GM21381 (cell line): Measurements from ENCODE around the gene IL1RAPL1.
"Not testable (repeated sequence)": the region's sequence is repeated elsewhere in the genome, so short reads cannot be mapped to it uniquely, and the experiment has no call there.

Source experiments
- ATAC-seq: cut with Tn5 transposase; IDR thresholded peaks from one replicate; pipeline ENCODE4 v1.9.1; 2021; ENCODE audit warnings: mild to moderate bottlenecking, moderate library complexity; ENCODE audit not compliant: unreplicated experiment

Gene IL1RAPL1

DNA sequence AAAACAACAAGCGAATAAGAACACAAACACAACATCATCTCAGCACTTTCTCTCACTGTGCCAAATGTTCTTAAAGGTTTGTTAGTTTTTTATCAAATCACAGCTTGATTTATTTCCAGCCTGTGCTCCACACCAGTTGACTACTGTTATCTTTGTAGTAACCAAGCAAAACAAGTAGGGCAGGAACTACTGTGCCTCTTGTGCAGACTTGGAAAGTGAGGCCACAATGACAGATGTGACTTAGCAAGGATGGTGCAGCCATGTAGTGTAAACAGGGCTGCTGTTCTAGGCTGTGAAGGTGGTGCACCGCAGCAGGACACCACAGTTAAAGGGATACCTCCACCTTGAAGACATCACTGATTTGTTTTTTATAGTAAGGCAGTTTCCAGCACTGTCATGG, 170.0 kb downstream of the IL1RAPL1 start:
- ATAC-seq, result no peak

DNA sequence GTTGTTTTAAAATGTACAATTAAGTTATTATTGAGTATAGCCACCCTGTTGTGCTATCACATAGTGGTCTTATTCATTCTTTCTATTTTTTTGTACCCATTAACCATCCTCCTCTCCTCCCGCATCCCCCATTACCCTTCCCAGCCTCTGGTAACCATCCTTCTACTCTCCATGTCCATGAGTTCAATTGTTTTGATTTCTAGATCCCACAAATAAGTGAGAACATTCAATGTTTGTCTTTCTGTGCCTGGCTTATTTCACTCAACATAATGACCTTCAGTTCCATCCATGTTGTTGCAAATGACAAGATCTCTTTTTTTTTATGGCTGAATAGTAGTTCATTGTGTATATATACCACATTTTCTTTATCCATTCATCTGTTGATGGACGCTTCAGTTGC, 179.3 kb downstream of the IL1RAPL1 start:
- ATAC-seq, result not testable (repeated sequence)

DNA sequence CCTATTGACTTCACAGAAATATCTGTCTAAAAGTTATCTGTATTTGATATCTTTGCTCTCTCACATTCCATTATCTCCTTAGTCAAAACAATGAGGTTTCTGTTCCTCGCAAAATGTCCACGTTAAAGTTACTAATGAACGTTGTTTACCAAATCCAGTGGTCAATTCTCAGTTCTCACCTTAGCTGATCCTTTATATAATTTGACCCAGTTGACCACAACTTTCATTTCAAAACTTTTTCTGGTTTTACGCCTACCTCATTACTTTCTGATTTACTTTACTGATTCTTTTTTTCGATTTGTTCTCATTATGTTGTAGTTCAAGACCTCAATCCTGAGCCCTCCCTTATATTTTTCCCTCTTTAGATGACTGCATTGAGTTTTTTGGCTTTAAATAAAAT, 186.6 kb downstream of the IL1RAPL1 start:
- ATAC-seq, result no peak

DNA sequence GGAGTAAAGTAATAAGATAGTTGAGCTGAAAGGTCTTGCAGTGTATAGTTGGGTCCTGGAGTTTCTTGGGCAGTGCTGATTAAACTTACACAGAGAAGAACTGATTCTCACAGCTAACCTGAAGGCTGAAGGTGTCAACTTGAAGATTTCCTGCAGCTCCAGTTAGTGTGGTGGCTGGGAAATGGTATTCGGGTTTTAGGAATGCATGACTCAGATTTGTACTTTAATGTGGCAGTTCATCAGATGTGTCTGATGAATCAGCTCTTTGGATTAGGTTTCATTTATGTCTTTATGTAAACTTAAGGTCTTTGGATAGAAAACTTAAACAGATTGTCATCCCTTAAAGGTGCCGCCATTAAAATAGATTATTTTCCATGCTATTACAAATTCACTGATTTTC, 200.0 kb downstream of the IL1RAPL1 start:
- ATAC-seq, result no peak

DNA sequence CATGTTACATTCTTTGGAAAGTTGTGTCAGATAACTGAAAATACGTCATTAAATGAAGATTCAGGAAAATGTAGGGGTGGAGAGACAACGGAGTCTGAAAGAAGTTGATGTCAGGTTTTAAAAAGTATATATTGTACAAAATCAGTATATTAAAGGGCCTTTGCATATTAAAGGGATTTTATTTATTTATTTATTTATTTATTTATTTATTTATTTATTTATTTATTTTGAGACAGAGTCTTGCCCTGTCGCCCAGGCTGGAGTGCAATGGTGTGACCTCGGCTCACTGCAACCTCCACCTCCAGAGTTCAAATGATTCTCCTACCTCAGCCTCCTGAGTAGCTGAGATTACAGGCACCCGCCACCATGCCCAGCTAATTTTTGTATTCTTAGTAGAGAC, 213.4 kb downstream of the IL1RAPL1 start:
- not testable (repeated sequence) for ATAC-seq

DNA sequence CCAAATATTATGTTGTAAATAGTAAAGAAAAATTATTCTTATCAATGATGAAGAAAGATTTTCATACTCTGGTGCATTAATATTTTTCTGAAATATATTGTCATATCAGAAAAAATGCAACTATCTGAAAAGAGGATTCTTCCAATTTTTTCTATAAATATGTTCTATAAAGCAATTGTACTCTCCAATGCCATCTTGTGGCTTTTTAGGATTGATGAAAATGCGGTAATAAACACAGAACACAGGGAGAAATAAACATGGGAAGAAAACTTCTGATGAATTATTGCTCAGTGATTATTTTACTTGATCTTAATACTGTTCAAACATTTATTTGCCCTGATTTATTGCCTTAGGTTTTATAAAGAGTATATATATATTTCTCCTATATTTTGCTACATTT, 215.4 kb downstream of the IL1RAPL1 start:
- no peak for ATAC-seq

DNA sequence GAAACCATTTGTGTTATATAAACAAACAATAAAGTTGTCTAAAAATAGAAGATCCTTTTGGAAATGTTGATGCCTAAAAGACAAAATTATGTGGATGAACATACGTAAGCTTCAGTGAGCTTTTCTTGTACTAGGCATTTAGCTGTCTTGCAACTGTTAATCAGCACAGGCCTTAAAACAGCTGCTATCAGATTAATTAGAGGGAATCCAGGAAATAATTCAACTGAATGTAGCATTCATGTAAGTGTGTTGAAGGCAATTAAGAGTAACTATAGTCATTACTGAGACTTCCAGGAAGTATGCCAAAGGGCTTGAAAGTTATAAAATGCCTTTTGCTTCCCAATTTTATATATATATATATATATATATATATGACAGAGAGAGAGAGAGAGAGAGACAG, 248.7 kb downstream of the IL1RAPL1 start:
- no peak for ATAC-seq

DNA sequence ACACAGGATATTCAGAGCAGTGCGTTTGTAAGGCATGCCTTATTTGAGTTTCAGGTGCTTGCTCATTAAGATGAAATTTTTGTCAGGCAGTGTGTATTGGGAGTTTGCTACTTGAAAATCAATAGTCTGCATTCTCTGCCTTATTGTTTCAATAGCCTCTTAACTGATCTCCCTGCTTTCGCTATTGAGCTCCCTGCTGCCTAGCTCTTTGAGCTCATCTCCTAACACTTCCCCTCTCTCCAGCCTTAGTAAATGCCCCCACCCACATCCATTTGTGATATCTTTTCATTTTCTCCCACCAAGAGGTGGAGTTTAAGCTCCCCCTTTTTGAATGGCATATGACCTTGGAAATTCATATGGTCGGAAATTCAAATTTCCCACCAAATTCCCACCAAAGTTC, 256.6 kb downstream of the IL1RAPL1 start:
- no peak for ATAC-seq

DNA sequence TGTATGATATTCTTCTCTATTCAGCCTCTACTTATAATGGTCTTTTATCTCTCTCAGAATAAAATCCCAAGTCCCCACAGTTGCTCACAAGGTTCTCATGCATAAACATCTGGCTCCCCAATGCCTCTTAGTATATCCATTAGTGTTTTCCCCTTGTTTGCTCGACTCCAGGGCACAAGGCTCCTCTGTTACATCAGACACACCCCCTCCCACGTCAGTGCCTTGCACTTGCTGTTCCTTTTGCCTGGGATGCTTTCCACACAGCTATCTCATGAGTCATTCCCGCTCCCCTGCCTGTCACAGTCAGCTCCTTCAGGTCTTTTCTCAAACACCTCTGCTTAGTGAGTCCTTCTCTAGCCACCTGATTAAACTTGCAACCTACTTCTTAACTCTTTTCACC, 260.2 kb downstream of the IL1RAPL1 start:
- ATAC-seq, result no peak

DNA sequence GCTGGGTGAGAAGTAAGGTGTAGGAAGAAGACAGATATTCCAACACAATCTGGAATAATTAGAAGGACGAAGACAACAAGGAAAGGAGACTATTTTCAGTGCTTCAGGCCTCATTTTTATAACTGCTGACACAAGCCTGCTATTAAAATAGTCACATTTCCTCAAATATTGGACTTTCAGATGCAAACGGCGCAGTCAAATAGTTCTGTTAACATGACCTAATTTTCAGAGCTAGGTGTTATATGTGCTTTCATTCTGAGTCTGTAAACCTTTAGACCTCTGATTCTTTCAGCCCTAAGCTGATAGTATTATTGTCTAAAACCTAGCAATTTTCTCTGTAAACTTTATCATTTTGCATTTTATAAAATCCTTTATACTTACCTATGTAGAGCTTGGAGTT, 261.5 kb downstream of the IL1RAPL1 start:
- ATAC-seq, result no peak

DNA sequence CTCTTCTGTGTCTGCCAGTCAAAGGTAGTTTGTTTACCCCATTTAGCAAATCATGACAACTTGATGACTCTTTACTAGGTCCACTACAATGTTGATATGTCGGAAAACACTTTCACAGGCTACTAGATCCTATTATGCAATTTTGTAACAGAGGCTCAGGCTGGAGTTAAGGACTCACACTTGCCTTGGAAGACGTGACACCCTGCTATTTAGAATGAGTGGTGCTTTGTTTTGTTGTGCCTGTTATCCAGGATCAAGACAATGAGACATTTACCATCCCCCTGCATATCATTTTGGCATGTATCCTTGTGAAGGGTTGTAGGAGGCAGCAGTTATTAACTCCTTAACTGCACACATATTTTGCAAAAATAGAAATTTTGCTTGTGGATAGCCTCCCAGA, 263.7 kb downstream of the IL1RAPL1 start:
- ATAC-seq, result no peak

DNA sequence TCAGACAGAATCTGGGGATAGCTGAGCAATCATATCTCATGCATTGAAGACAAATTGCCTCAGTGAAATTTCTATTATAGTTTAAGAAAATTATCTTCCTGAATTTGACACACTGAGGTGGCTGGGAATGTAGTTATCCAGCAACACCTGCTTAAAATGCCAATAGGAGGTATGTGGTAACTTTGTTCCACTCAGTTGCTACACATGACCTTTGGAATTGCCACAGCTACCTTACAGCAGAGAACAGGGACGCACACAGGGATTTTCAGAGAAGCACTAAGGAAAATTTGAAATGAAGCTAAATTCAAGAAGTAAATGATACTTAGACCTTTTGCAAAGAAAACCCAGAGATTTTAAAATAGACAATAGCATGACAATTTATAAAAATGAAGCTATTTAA, 264.6 kb downstream of the IL1RAPL1 start:
- ATAC-seq, result no peak

DNA sequence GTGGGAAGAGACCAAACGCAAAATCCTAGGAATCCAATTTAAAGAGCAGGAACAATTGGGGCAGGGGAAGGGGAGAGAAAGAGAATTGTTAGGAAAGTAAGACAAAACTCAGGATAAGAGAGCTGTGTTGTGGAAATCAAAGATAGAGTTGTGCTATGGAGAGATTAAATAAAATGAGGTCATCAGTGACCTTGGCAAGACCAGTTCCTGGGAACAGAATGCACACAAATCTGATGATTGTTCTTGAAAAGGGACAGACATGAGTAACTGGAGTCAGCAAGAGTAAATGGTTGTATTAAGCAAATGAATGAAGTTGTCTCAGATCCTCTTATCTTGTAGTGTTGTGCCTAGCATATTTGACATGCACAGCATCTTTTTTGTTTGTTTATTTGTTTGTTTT, 267.4 kb downstream of the IL1RAPL1 start:
- ATAC-seq, result no peak

DNA sequence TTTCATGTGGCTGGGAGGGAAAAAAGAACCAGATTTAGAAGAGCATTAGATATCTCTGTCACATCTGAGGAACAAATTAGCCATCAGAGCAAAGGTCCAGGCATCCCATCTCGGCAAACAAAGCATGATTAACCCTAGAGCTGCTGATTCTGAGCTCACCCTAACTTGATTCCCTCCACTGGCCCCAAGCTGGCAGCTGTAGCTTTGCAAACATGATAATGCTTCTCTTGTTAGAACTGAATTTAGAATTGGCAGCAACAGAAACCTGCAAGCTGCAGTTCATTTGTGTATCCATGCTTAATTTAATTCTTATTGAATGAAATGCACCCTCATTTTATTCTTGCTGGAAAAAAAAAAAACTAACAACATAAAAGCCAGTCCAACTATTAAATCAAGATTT, 289.2 kb downstream of the IL1RAPL1 start:
- no peak for ATAC-seq

DNA sequence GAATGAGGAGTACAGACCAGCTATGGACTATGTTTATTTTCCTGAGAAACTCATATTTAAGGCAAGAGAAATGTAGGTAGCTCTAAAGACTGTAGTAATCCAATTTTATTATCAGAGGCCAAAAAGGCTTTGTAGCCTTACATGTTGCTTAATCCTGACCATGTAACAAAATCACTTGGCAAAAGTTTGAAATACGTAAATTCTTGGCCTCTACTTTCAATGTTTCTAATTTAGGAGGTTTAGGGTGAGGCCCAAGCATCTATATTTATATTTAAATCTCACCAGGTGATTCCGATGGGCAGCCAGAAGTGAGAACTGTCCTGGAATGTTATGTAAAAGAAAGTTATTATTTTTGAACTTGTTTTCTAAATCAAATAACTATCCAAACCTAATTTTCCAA, 289.7 kb downstream of the IL1RAPL1 start:
- ATAC-seq, result no peak

DNA sequence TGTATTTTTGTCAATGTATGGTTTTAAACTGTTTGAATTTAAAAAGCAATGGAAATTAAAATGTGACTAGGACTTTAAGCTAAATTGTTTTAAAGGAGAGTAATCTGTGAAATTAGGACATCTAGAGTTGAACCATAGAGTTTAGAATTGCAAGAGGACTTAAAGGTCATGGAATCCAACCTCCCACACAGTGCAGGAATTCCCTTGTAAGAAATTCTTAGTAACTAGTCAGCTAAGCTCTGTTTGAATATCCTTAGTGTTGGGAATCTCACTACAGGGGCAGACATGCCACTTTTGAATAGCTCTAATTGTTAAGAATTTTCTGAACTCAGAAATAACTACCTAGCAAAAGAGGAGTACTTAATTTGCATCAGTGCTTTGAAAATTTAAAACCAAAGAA, 292.9 kb downstream of the IL1RAPL1 start:
- no peak for ATAC-seq

DNA sequence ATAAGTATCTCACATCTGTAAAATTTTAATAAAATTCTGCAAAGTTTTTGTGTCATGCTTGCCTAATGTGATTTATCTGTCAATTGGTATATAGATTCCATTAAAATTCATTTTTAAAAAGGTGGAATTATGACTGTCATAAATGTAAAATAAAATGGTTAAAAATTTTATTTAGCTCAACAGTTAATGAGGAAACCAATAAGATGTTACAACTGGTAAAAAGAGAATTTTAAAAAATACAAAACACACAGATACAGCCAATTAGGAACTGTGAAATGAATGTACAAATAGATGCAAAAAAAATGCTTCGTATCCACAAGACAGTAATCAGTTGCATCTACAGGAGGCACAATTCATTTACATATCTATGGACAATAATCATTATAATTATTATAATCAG, 297.6 kb downstream of the IL1RAPL1 start:
- no peak for ATAC-seq

DNA sequence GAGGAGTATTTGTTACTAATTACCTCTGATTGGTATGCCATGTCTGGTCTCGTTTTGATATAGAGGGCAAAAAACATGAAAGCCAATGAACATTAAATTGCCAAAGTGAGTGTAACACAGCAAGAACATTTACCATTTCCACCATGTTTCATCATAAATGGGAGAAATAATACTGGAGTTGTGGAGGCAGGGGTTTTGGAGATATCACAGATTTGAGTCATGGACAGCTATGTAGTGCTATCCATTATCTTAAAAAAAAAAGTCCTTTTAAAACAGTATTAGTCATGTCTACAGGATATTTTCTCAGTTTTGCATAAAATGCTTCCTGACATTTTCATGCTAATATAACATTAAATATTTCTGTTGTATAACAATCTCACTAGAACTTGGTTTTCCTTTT, 301.2 kb downstream of the IL1RAPL1 start:
- no peak for ATAC-seq

DNA sequence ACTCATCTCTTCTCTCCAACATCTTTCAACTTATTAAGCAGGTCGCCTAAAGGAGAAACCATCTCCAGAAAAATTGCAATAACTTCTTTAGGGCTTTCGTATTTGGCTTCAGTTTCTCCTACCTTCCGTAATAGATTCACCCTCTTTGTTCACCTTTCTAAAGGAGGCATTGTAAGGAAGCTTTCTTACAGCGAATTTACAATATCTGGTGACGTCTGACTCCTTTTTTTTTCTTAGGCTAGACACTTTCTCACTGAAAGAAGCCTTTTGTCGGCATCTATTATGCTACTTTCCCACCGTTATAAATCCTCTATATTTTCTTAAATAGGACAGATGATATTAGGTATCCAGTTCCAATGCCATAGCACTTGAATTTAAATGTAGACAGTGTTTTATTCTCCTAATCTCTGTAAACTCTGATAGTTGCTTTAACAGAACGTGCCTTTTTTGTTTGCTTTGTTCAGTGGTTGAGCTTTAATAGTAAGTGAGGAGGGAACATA, 302.4 kb downstream of the IL1RAPL1 start:
- no peak for ATAC-seq

DNA sequence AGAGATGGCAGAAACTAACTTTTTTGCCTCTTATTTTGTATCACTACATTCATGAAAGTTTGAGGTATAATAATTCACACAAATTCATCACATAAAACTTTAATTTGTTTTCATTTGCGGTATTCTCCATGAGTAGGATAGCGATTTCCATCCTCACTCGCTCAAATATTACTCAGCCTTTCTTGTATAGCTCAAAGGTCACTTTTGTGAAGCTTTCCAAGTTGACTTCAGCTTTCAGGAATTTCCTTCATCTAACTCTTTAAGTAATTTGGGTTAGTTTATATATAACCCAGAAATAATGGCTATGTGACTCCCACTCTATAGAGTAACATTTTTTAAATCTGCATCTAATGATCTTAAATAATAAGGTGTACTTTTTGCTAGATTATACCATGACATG, 314.4 kb downstream of the IL1RAPL1 start:
- no peak for ATAC-seq

DNA sequence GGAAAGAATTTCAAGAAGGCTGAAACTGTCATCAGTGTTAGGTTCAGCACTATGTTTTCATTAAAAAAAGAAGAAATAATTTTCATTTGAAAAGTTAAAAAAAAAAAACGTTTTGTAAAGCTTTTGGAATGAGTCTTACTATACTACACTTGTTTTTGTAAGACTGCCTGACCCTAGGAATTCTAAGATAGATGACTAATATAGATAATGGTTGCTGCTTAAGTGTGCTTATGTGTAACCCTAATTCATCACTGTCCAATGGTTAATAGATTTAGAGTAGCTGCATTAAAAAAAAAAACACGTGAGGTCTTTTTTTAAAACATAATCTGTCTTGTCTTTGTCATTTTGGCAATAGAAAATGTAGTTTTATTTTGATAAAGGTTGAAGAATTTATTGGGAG, 323.2 kb downstream of the IL1RAPL1 start:
- ATAC-seq, result no peak

DNA sequence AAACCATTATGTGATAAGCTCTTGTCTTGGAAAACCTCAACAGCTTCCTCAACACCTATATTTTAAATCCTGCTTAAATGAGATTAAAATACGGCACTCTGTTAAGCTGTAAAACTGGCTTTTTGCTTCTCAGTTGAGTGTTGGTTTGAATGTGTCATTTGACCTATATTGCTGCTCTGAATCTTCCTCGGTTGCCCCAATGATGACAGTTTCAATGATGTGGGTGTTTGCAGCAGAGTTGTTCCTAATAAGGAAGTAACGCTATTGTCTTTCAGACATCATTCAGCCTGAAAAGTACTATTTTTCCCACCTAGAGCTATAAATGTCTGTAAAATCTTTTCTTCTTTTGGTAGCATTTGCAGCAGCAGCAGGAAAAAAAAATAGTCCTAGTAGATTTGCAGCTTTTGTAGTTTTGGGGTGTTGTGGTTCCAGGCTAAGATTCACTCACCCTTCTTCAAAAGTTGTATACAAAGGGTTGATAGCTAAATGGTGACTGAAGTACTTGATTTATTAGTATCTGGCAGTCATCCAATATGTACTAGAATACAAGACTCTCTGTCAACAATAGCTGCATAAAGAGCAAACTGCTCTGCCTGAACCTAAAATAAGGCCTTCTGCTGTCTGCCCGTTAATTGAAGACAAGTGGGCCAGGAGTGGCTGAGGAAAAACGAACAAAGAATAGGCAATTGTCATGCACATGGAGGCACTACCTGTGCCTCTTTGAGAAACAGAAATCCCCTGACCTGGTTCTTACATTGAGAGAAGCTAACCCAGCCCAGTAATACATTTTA, 333.1 kb downstream of the IL1RAPL1 start:
- ATAC-seq, result no peak

DNA sequence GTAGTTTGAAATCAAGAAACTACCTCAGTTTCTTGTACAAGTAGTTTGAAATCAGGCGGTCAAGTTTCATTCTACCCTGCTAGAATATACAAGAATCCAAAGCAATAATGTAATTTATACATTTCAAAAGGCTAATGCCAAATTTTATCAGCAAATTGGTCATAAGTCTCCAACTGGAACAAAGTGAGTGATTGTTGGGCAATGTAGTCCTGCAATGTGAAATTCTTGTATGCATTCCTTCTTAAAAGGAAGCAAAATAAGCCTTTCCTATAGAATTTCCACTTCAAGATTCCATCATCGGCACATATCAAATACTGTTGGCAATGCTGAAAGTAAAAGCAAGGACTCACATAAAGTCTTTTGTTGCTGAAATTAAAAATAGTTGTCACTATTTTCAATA, 334.9 kb downstream of the IL1RAPL1 start:
- no peak for ATAC-seq
